GM12891 (cell line): ENCODE measurements around the gene GPBAR1.

Experiments used
- DNase-seq: peaks from one replicate; pipeline ENCODE4 v3.0.0; 2011; ENCODE audit warnings: low spot score; ENCODE audit not compliant: insufficient read length
- FAIRE-seq: peaks from 2 replicates; lab custom pipeline; 2011; peaks lifted over from hg19 to GRCh38; lab: Jason Lieb, UNC
- PAX5 ChIP-seq: IDR thresholded peaks from 2 replicates; pipeline ENCODE4 v1.6.1; 2011; ENCODE audit warnings: low read length, moderate library complexity, mild to moderate bottlenecking; ENCODE audit not compliant: insufficient read depth, severe bottlenecking
- POLR2A ChIP-seq: IDR thresholded peaks from 2 replicates; pipeline ENCODE4 v1.6.1; 2011; ENCODE audit warnings: low read depth, low read length, control low read depth
- POLR2AphosphoS5 ChIP-seq: IDR thresholded peaks from 2 replicates; pipeline ENCODE4 v1.6.1; 2011; ENCODE audit warnings: low read depth, low read length, control low read depth
- POU2F2 ChIP-seq: IDR thresholded peaks from 2 replicates; pipeline ENCODE4 v1.6.1; 2011; ENCODE audit warnings: low read depth, mild to moderate bottlenecking, control low read depth, low read length, moderate library complexity
- SPI1 ChIP-seq: IDR thresholded peaks from 2 replicates; pipeline ENCODE4 v1.6.1; 2011; ENCODE audit warnings: low read depth, low read length, control low read depth
- TAF1 ChIP-seq: IDR thresholded peaks from 2 replicates; pipeline ENCODE4 v1.6.1; 2011; ENCODE audit warnings: low read depth, low read length, control low read depth

GPBAR1 gene

GRCh38 chr2:218257390-218257981, 3.3 kb upstream of the GPBAR1 start:
- DNase-seq, result peak; percentile 76
- TF ChIP-seq POLR2AphosphoS5 (no peak), POU2F2 (no peak), PAX5 (no peak), POLR2A (no peak), TAF1 (no peak), SPI1 (peak; percentile 84)
- FAIRE-seq, result peak; percentile 92

GRCh38 chr2:218259099-218259961, 1.5 kb upstream of the GPBAR1 start:
- TF ChIP-seq POLR2AphosphoS5 (no peak), POLR2A (no peak), SPI1 (no peak), POU2F2 (no peak), PAX5 (no peak), TAF1 (no peak)
- DNase-seq, result no peak
- no peak for FAIRE-seq

GRCh38 chr2:218260166-218260565, 649 bp upstream of the GPBAR1 start:
- TF ChIP-seq POLR2AphosphoS5, result no peak
- TF ChIP-seq POLR2A, result no peak
- no peak for TF ChIP-seq PAX5
- no peak for TF ChIP-seq TAF1
- no peak for TF ChIP-seq POU2F2
- TF ChIP-seq SPI1, result no peak
- FAIRE-seq (no peak), DNase-seq (no peak)

GRCh38 chr2:218261423-218262236, 815 bp downstream of the GPBAR1 start:
- no peak for DNase-seq
- FAIRE-seq, result peak; percentile 16
- TF ChIP-seq POLR2A (no peak), SPI1 (peak; percentile 23; the same call in 1 of the 2 replicates)

DNA sequence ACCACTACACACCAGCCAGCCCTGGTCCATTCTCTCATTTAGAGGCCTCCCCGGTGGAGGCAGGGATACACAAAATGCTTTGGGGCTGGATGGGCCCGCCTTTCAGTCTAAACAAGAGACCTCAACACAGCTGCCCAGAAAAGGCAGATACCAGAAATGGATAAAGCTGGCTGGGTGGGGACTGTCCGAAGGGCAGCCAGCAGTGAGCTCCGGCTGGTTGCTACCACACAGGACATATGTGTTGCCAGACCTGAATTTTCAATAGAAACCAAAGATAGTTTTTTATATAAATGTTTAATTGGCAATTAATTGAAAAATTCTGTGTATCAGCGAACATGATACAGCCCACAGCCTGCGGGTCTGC, 1.4 kb downstream of the GPBAR1 start:
- FAIRE-seq (no peak), DNase-seq (no peak)
- no peak for TF ChIP-seq POU2F2
- no peak for TF ChIP-seq PAX5
- TF ChIP-seq POLR2AphosphoS5, result no peak
- TF ChIP-seq SPI1, result no peak

DNA sequence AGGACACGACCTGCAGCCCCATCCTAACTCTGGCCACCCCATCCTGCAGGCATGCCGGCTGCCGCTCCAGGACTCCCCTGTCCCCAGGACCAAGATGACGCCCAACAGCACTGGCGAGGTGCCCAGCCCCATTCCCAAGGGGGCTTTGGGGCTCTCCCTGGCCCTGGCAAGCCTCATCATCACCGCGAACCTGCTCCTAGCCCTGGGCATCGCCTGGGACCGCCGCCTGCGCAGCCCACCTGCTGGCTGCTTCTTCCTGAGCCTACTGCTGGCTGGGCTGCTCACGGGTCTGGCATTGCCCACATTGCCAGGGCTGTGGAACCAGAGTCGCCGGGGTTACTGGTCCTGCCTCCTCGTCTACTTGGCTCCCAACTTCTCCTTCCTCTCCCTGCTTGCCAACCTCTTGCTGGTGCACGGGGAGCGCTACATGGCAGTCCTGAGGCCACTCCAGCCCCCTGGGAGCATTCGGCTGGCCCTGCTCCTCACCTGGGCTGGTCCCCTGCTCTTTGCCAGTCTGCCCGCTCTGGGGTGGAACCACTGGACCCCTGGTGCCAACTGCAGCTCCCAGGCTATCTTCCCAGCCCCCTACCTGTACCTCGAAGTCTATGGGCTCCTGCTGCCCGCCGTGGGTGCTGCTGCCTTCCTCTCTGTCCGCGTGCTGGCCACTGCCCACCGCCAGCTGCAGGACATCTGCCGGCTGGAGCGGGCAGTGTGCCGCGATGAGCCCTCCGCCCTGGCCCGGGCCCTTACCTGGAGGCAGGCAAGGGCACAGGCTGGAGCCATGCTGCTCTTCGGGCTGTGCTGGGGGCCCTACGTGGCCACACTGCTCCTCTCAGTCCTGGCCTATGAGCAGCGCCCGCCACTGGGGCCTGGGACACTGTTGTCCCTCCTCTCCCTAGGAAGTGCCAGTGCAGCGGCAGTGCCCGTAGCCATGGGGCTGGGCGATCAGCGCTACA, 2.1 kb downstream of the GPBAR1 start:
- TF ChIP-seq PAX5 (no peak), TAF1 (no peak), POLR2A (no peak), POLR2AphosphoS5 (no peak), SPI1 (no peak), POU2F2 (no peak)
- FAIRE-seq (no peak), DNase-seq (no peak)

DNA sequence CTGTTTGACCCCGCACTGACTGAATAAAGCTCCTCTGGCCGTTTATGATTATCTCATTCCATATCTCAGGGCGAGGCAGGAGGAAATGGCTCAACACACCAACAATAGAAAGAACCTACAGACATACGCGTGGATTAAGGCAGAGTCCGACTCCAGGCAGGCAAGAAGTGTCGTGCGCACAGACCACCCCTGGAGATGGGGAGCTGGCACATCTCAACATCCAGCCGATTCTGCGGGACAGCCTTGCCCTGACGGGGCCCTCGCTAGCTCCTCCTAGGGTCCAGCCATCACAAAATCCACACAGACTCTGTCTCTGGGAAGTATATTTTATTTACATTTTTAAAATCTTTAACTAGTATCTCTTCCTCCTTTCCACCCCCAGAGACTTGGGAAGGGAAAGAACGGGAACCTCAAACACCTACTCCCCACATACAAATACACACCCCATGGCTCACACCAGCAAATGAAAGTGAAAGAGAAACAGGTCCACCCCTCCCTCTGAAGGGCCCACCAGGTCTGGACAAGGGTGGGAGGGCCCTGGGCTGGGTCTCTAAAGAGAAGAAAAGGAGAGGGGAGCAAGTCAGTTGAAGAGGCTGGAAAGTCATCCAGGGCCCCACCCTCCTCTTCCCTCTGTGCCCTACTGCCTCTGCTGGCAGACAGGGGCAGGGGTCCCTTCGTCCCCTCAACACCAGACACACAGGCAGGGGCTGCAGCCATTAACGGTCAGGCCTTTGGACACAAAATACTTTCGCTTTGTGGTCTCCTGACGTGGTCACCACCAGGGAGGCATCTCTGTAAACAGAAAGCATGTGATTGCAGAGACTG, 3.2 kb downstream of the GPBAR1 start:
- TF ChIP-seq POLR2AphosphoS5 (no peak), SPI1 (no peak), TAF1 (no peak), POU2F2 (no peak), POLR2A (no peak), PAX5 (no peak)
- no peak for DNase-seq
- no peak for FAIRE-seq
